ENCODE results near the gene MRPL37.

GRCh38 chr1:54227891-54228310 is 27.9 kb downstream of the MRPL37 start:
- TF ChIP-seq CTCF (IDR thresholded peaks at IDR 0.05), result no peak
- TF ChIP-seq POLR2A (IDR thresholded peaks at IDR 0.05), result no peak
